ENCODE data around the gene KCNMB1. TPM values are rescaled to one million over a fixed set of nuclear protein-coding genes. Genes with fewer than 3 reads are reported as not detected.

The KCNMB1 gene
- total and polyA plus RNA-seq, 2 experiments from 2014 or later, result not detected

DNA sequence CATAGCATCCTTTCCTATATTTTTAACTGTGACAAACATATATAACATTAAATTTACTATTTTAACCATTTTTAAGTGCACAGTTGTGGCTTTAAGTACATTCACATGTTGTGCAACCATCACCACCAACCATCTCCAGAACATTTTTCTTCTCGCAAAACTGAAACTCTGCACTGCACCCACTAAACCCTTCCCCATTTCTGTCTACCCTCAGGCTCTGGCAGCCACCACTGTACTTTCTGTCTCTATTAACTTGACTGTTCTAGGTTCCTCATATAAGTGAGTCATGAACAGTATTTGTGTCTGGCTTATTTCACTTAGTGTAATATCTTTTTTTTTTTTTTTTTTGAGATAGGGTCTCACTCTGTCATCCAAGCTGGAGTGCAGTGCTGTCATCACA is 25.5 kb downstream of the KCNMB1 start:
- in situ Hi-C loops (cut with MboI), result no loop called here
- no peaks in the 10 kb centered on the region for H4K20me1 ChIP-seq (ENCODE audit: insufficient read depth)
- no peak overlapping the region for H2AFZ ChIP-seq
- no peak for DNase-seq
- H3K27me3 ChIP-seq (replicated peaks; ENCODE audit: insufficient read depth), result peaks cover 14% of the 10 kb centered on the region
- H3F3A ChIP-seq (ENCODE audit: insufficient read depth), result no peaks in the 10 kb centered on the region
- H3K4me1 ChIP-seq (ENCODE audit: insufficient read depth), result no peaks in the 10 kb centered on the region
- no peaks in the 10 kb centered on the region for H3K9me3 ChIP-seq (ENCODE audit: low read depth)
- 86 to 100% methylated on average over 1 of the region's 1 CpG for WGBS, 2 experiments (ENCODE audit: low coverage in 1 of 2, low lambda C conversion rate in 2 of 2, missing lambda C conversion rate in 2 of 2)
- H3K4me2 ChIP-seq (ENCODE audit: unreplicated experiment), result no peak overlapping the region
- no peak overlapping the region for H3K27ac ChIP-seq
- no peaks in the 10 kb centered on the region for H3K9me2 ChIP-seq (ENCODE audit: insufficient read depth)
- H3K79me2 ChIP-seq (ENCODE audit: insufficient read depth), result no peaks in the 10 kb centered on the region
- TF ChIP-seq EZH2phosphoT487 (IDR thresholded peaks at IDR 0.05; ENCODE audit: insufficient read depth, low read depth) (no peak), EZH2 (IDR thresholded peaks at IDR 0.05; ENCODE audit: insufficient read depth, poor library complexity, severe bottlenecking) (no peak)
- H3K4me3 ChIP-seq, result no peak overlapping the region
- no peaks in the 10 kb centered on the region for H3K36me3 ChIP-seq (ENCODE audit: low read depth)
- H3K9ac ChIP-seq, result no peak overlapping the region

DNA sequence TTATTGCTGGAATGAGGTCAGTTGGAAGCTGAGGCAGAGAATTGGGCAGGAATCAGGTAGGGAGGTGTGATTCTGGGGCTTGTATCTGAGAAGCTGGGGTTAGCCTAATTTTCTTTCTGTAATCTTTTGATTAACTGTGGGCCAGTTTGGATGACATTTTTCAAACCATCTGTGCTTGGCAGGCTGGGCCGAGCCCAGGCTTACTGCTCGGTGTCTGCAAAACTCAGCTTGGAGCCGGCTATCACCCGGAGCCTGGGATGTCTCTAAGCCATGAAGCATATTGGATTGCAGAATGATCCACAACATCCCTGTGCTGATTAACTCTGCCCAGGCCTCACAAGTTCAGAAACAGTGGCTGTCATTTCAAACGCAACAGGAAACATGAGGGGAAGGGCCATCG is 26.5 kb downstream of the KCNMB1 start:
- Histone ChIP-seq H3K79me2 (ENCODE audit: insufficient read depth) (no peaks in the 10 kb centered on the region), H3K9ac (no peak overlapping the region), H3F3A (ENCODE audit: insufficient read depth) (no peaks in the 10 kb centered on the region), H3K4me2 (ENCODE audit: unreplicated experiment) (no peak overlapping the region), H3K36me3 (ENCODE audit: low read depth) (no peaks in the 10 kb centered on the region), H3K9me2 (ENCODE audit: insufficient read depth) (no peaks in the 10 kb centered on the region), H3K9me3 (ENCODE audit: low read depth) (no peaks in the 10 kb centered on the region), H2AFZ (no peak overlapping the region), H3K27me3 (replicated peaks; ENCODE audit: insufficient read depth) (peaks cover 19% of the 10 kb centered on the region), H4K20me1 (ENCODE audit: insufficient read depth) (no peaks in the 10 kb centered on the region), H3K27ac (no peak overlapping the region), H3K4me3 (no peak overlapping the region), H3K4me1 (ENCODE audit: insufficient read depth) (no peaks in the 10 kb centered on the region)
- WGBS, 2 experiments (ENCODE audit: low coverage in 1 of 2, low lambda C conversion rate in 2 of 2, missing lambda C conversion rate in 2 of 2), result 26 to 28% methylated on average over 6 of the region's 6 CpGs
- TF ChIP-seq EZH2phosphoT487 (IDR thresholded peaks at IDR 0.05; ENCODE audit: insufficient read depth, low read depth) (no peak), EZH2 (IDR thresholded peaks at IDR 0.05; ENCODE audit: insufficient read depth, poor library complexity, severe bottlenecking) (no peak)
- in situ Hi-C loops (cut with MboI), result no loop called here
- DNase-seq, result no peak

- TF ChIP-seq EZH2 (IDR thresholded peaks at IDR 0.05; ENCODE audit: insufficient read depth, poor library complexity, severe bottlenecking) (no peak), EZH2phosphoT487 (IDR thresholded peaks at IDR 0.05; ENCODE audit: insufficient read depth, low read depth) (no peak)
- Histone ChIP-seq H4K20me1 (ENCODE audit: insufficient read depth) (no peaks in the 10 kb centered on the region), H3K4me2 (ENCODE audit: unreplicated experiment) (no peak overlapping the region), H3K36me3 (ENCODE audit: low read depth) (no peaks in the 10 kb centered on the region), H3K9ac (no peak overlapping the region), H3K9me2 (ENCODE audit: insufficient read depth) (no peaks in the 10 kb centered on the region), H3F3A (ENCODE audit: insufficient read depth) (no peaks in the 10 kb centered on the region), H3K4me3 (no peak overlapping the region), H3K4me1 (ENCODE audit: insufficient read depth) (no peaks in the 10 kb centered on the region), H2AFZ (no peak overlapping the region), H3K9me3 (ENCODE audit: low read depth) (no peaks in the 10 kb centered on the region), H3K27me3 (replicated peaks; ENCODE audit: insufficient read depth) (peaks cover 19% of the 10 kb centered on the region), H3K27ac (no peak overlapping the region), H3K79me2 (ENCODE audit: insufficient read depth) (no peaks in the 10 kb centered on the region)
- DNase-seq, result no peak
- in situ Hi-C loops (cut with MboI), result no loop called here
- WGBS, 2 experiments (ENCODE audit: low coverage in 1 of 2, low lambda C conversion rate in 2 of 2, missing lambda C conversion rate in 2 of 2), result 17 to 22% methylated on average over 7 of the region's 7 CpGs
Measured at GRCh38 chr5:170362102-170362501, 27.1 kb downstream of the KCNMB1 start.

GRCh38 chr5:170361616-170362015 is 27.6 kb downstream of the KCNMB1 start:
- peaks cover 19% of the 10 kb centered on the region for H3K27me3 ChIP-seq (replicated peaks; ENCODE audit: insufficient read depth)
- H3K36me3 ChIP-seq (ENCODE audit: low read depth), result no peaks in the 10 kb centered on the region
- H3K9me3 ChIP-seq (ENCODE audit: low read depth), result no peaks in the 10 kb centered on the region
- H3K4me2 ChIP-seq (ENCODE audit: unreplicated experiment), result no peak overlapping the region
- H3K4me1 ChIP-seq (ENCODE audit: insufficient read depth), result no peaks in the 10 kb centered on the region
- no peak for DNase-seq
- no peak overlapping the region for H3K27ac ChIP-seq
- H3K4me3 ChIP-seq, result no peak overlapping the region
- no peaks in the 10 kb centered on the region for H3K9me2 ChIP-seq (ENCODE audit: insufficient read depth)
- no peak for TF ChIP-seq EZH2 (IDR thresholded peaks at IDR 0.05; ENCODE audit: insufficient read depth, poor library complexity, severe bottlenecking)
- no peak for TF ChIP-seq EZH2phosphoT487 (IDR thresholded peaks at IDR 0.05; ENCODE audit: insufficient read depth, low read depth)
- no peak overlapping the region for H2AFZ ChIP-seq
- no peaks in the 10 kb centered on the region for H3K79me2 ChIP-seq (ENCODE audit: insufficient read depth)
- H3K9ac ChIP-seq, result no peak overlapping the region
- H4K20me1 ChIP-seq (ENCODE audit: insufficient read depth), result no peaks in the 10 kb centered on the region
- in situ Hi-C loops (cut with MboI), result no loop called here
- H3F3A ChIP-seq (ENCODE audit: insufficient read depth), result no peaks in the 10 kb centered on the region
- 26 to 27% methylated on average over 5 of the region's 5 CpGs for WGBS, 2 experiments (ENCODE audit: low coverage in 1 of 2, low lambda C conversion rate in 2 of 2, missing lambda C conversion rate in 2 of 2)

GRCh38 chr5:170361116-170361515 is 28.1 kb downstream of the KCNMB1 start:
- H3K27ac ChIP-seq, result no peak overlapping the region
- H4K20me1 ChIP-seq (ENCODE audit: insufficient read depth), result no peaks in the 10 kb centered on the region

More at GRCh38 chr5:170361116-170361515, 28.1 kb downstream of the KCNMB1 start:
- Histone ChIP-seq H3K9me3 (ENCODE audit: low read depth) (no peaks in the 10 kb centered on the region), H3K9me2 (ENCODE audit: insufficient read depth) (no peaks in the 10 kb centered on the region), H3K4me2 (ENCODE audit: unreplicated experiment) (no peak overlapping the region), H3K27me3 (replicated peaks; ENCODE audit: insufficient read depth) (peaks cover 24% of the 10 kb centered on the region), H3K79me2 (ENCODE audit: insufficient read depth) (no peaks in the 10 kb centered on the region), H3K4me3 (no peak overlapping the region), H2AFZ (no peak overlapping the region), H3F3A (ENCODE audit: insufficient read depth) (no peaks in the 10 kb centered on the region), H3K4me1 (ENCODE audit: insufficient read depth) (no peaks in the 10 kb centered on the region), H3K9ac (no peak overlapping the region), H3K36me3 (ENCODE audit: low read depth) (no peaks in the 10 kb centered on the region)
- 54 to 60% methylated on average over 5 of the region's 5 CpGs for WGBS, 2 experiments (ENCODE audit: low coverage in 1 of 2, low lambda C conversion rate in 2 of 2, missing lambda C conversion rate in 2 of 2)
- TF ChIP-seq EZH2phosphoT487 (IDR thresholded peaks at IDR 0.05; ENCODE audit: insufficient read depth, low read depth), result no peak
- no peak for TF ChIP-seq EZH2 (IDR thresholded peaks at IDR 0.05; ENCODE audit: insufficient read depth, poor library complexity, severe bottlenecking)
- no peak for DNase-seq
- in situ Hi-C loops (cut with MboI), result no loop called here

All from GM23248 (cell line).